B cell (primary cell): ENCODE measurements around the gene STX1B. TPM values are rescaled to one million over a fixed set of nuclear protein-coding genes. Genes with fewer than 3 reads are reported as not detected.

Experiments used
- ATAC-seq: fragments of 200-7000 bp; cut with Tn5 transposase; one replicate; pipeline ENCODE4 v1.10.0; 2021; ENCODE audit warnings: low read depth, mild to moderate bottlenecking, moderate number of reproducible peaks, moderate library complexity
- CTCF ChIA-PET: fragments of 350-600 bp; sonication (Branson Sonifier 250); formaldehyde crosslinking; loops from one replicate; lab custom pipeline; 2021; ENCODE audit warnings: antibody characterized with exemption, inconsistent platforms; lab: Charles Lee
- POLR2A ChIA-PET: fragments of 350-600 bp; sonication (Branson Sonifier 250); formaldehyde crosslinking; loops from one replicate; lab custom pipeline; 2021; ENCODE audit warnings: antibody characterized with exemption; lab: Charles Lee
- DNase-seq: peaks from one replicate; pipeline ENCODE4 v3.0.0; 2013
- H2AFZ ChIP-seq: 2 replicates; pipeline ENCODE4 v1.6.1; 2012; ENCODE audit warnings: mild to moderate bottlenecking, low read depth, low read length; ENCODE audit not compliant: insufficient read depth, poor library complexity, severe bottlenecking
- H3K27ac ChIP-seq, 2 donors: 1 replicate in 1 of 2; 2 replicates in 1 of 2; pipeline ENCODE4 v1.5.1; 2012 to 2013; ENCODE audit warnings: low read length in 2 of 2, mild to moderate bottlenecking in 2 of 2, moderate library complexity in 1 of 2
- H3K27me3 ChIP-seq, 4 experiments: fragments of 200-600 bp in 1 of 4; sonication (generic) in 1 of 4; replicated peaks in 1 of 4; 1 replicate in 2 of 4; 2 replicates in 2 of 4; pipeline versions ENCODE4 v1.6.1 to v1.7.0; 2013 to 2016; ENCODE audit warnings: low read length in 3 of 4, mild to moderate bottlenecking in 2 of 4, mixed read lengths in 1 of 4, moderate library complexity in 1 of 4; ENCODE audit not compliant: insufficient read depth in 4 of 4, control insufficient read depth in 3 of 4; ENCODE audit errors: control extremely low read depth in 1 of 4
- H3K36me3 ChIP-seq, 2 experiments: replicated peaks in 1 of 2; 1 replicate in 1 of 2; 2 replicates in 1 of 2; pipeline versions ENCODE4 v1.6.1 to v1.7.1; 2013; ENCODE audit warnings: low read length in 1 of 2; ENCODE audit not compliant: insufficient read depth in 2 of 2, control insufficient read depth in 1 of 2; ENCODE audit errors: control extremely low read depth in 1 of 2, extremely low read depth in 1 of 2
- H3K4me1 ChIP-seq, 2 donors: fragments of 200-600 bp in 1 of 2; sonication (generic) in 1 of 2; 1 replicate in 1 of 2; 2 replicates in 1 of 2; pipeline versions ENCODE4 v1.5.1 to v1.6.1; 2013 to 2017; ENCODE audit warnings: low read length in 2 of 2; ENCODE audit not compliant: control insufficient read depth in 2 of 2, insufficient read depth in 2 of 2
- H3K4me2 ChIP-seq: replicated peaks from 2 replicates; pipeline ENCODE3; 2012; ENCODE audit warnings: mild to moderate bottlenecking, low read depth, low read length; ENCODE audit not compliant: poor library complexity, severe bottlenecking
- H3K4me3 ChIP-seq, 5 experiments: fragments of 200-600 bp in 1 of 5; sonication (generic) in 1 of 5; 1 replicate in 3 of 5; 2 replicates in 2 of 5; pipeline versions ENCODE4 v1.5.1 to v1.7.0; 2011 to 2016; ENCODE audit warnings: low read length in 4 of 5, mild to moderate bottlenecking in 4 of 5, low read depth in 2 of 5, control low read depth in 1 of 5, moderate library complexity in 1 of 5; ENCODE audit not compliant: insufficient read depth in 1 of 5; ENCODE audit errors: control extremely low read depth in 1 of 5, extremely low read depth in 1 of 5
- H3K79me2 ChIP-seq: fragments of 200-600 bp; sonication (generic); one replicate; pipeline ENCODE4 v1.6.0; 2016; ENCODE audit warnings: low read length; ENCODE audit not compliant: control insufficient read depth, insufficient read depth
- H3K9ac ChIP-seq: fragments of 200-600 bp; sonication (generic); 2 replicates; pipeline ENCODE4 v1.6.1; 2017; ENCODE audit warnings: mild to moderate bottlenecking, low read length, moderate library complexity
- H3K9me3 ChIP-seq, 3 donors: one replicate each; pipeline versions ENCODE4 v1.6.1 to v1.7.1; 2013; ENCODE audit warnings: low read length in 2 of 3; ENCODE audit not compliant: control insufficient read depth in 2 of 3, insufficient read depth in 1 of 3; ENCODE audit errors: control extremely low read depth in 1 of 3
- H4K20me1 ChIP-seq: 2 replicates; pipeline ENCODE4 v1.6.0; 2012; ENCODE audit warnings: mild to moderate bottlenecking, low read length; ENCODE audit not compliant: insufficient read depth, control insufficient read depth, poor library complexity, severe bottlenecking
- H3K27ac Mint-ChIP-seq: one replicate; pipeline ENCODE4 v1.8.0; 2021; ENCODE audit warnings: mixed read lengths
- H3K27me3 Mint-ChIP-seq: one replicate; pipeline ENCODE4 v1.8.0; 2021; ENCODE audit warnings: mixed read lengths
- H3K4me1 Mint-ChIP-seq: one replicate; pipeline ENCODE4 v1.8.0; 2021; ENCODE audit warnings: mixed read lengths
- H3K4me3 Mint-ChIP-seq: one replicate; pipeline ENCODE4 v1.8.0; 2021; ENCODE audit warnings: mixed read lengths
- H3K9me3 Mint-ChIP-seq: one replicate; pipeline ENCODE4 v1.8.0; 2022; ENCODE audit warnings: mixed read lengths; ENCODE audit not compliant: insufficient read depth
- WGBS: methylation state at CpG from one replicate; pipeline ENCODE4 v1.1.5; 2013; ENCODE audit warnings: missing lambda C conversion rate; ENCODE audit not compliant: insufficient coverage; 5-methylcytosine and 5-hydroxymethylcytosine counted together
- intact Hi-C: fragments of 100-400 bp; cut with micrococcal nuclease; formaldehyde crosslinking; loops from one replicate; pipeline ENCODE4 v1.10.0; 2022
- polyA plus RNA-seq: library from polyadenylated mRNA; depleted of rRNA; stranded (reverse); fragments of >200 nt; gene quantifications from 2 replicates; pipeline ENCODE4 v1.2.3, GENCODE V29; 2012
- total RNA-seq, 2 donors: library from RNA; stranded (reverse); fragments of 120-200 nt in 1 of 2; gene quantifications; 1 replicate in 1 of 2; 2 replicates in 1 of 2; pipeline versions ENCODE4 v1.2.3 to v1.2.4, GENCODE V29; 2013 to 2022
- TF ChIP-seq, protein P1 (sequence below): fragments of 200-600 bp; IDR thresholded peaks from one replicate; pipeline ENCODE4 v1.8.0; 2022; ENCODE audit warnings: antibody characterized with exemption, mild to moderate bottlenecking

The STX1B gene
- total and polyA plus RNA-seq, 2 donors (not counting 1 experiment from before 2014, with no cell fraction given): 2.1 to 2.2 TPM

DNA sequence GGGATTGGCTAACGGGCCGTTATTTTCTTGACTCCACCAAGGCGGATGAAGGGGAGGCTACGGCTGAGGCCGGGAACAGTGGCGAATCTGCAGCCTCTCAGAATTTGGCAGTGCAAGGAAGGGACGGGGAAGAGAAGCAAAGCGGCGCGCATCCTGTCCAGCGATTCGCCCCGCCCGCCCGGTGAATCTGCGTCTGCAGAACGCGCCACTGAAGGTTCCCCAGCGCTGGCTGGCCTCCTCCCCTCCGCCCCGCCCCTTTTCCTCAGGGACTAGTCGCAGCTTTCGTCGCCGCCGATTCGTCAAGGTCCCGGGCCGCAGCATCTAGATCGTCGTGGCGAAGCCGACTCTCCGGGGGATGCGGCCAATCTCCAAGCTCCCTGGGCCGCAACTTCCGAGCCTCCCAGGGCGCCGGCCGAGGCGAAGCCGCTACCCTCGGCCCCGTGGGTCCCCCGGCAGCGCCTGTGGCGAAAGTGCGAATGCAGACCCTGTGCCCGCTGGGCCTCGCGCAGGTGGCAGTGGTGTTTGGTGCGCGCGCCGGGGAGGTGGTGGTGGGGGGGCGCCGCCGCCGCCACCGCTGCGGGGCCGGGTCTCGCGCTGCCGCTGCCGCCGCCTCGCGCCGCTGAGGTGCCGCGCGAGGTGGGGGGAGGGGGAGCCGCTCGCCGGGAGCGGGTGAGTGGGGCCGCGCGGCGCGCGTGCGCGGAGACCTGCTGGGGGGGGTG is 52.8 kb downstream of the STX1B start, which contains the start of gene SETD1A:
TSS of gene SETD1A (plus strand) at position 299 of the 719 bp plus-strand sequence. CDS start 978 bp downstream, outside the sequence.
- intact Hi-C loops: loop anchor here (1.0 kb wide), 8 partner anchors 8 to 502 kb away; partner anchors contain the start of genes ARMC5, FBXL19, ORAI3 and STX4
- Histone ChIP-seq H3K27ac (peak within 1 kb of the TSS; percentile 92 to 96), H3K79me2 (peaks cover 41% of the 10 kb centered on the region), H3K4me2 (peak within 1 kb of the TSS; percentile 91), H2AFZ (peak within 1 kb of the TSS; percentile 98), H3K36me3 (peaks cover 9 to 34% of the 10 kb centered on the region in 2 experiments), H3K9ac (peak within 1 kb of the TSS; percentile 98), H3K4me3 (peak within 1 kb of the TSS; percentile 85 to 99 (median 95)), H4K20me1 (peaks cover 30% of the 10 kb centered on the region), H3K27me3 (no peaks in the 10 kb centered on the region), H3K4me1 (peaks cover 15 to 25% of the 10 kb centered on the region in 2 donors), H3K9me3 (peaks cover 0 to 4% (median 0%) of the 10 kb centered on the region in 3 donors)
- under 1% methylated on average over 84 of the region's 85 CpGs for WGBS
- H3K4me1 Mint-ChIP-seq: peaks cover 40% of the 10 kb centered on the region
- ATAC-seq (peak; percentile 83), DNase-seq (peak; percentile 99)
- TF ChIP-seq, protein P1, sequence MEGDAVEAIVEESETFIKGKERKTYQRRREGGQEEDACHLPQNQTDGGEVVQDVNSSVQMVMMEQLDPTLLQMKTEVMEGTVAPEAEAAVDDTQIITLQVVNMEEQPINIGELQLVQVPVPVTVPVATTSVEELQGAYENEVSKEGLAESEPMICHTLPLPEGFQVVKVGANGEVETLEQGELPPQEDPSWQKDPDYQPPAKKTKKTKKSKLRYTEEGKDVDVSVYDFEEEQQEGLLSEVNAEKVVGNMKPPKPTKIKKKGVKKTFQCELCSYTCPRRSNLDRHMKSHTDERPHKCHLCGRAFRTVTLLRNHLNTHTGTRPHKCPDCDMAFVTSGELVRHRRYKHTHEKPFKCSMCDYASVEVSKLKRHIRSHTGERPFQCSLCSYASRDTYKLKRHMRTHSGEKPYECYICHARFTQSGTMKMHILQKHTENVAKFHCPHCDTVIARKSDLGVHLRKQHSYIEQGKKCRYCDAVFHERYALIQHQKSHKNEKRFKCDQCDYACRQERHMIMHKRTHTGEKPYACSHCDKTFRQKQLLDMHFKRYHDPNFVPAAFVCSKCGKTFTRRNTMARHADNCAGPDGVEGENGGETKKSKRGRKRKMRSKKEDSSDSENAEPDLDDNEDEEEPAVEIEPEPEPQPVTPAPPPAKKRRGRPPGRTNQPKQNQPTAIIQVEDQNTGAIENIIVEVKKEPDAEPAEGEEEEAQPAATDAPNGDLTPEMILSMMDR: no peak
- no peaks in the 10 kb centered on the region for H3K9me3 Mint-ChIP-seq
- POLR2A ChIA-PET: interaction anchor here (0.7 to 1.1 kb wide), 3 partner anchors 16 to 116 kb away, joined by 3 to 6 read pairs (median 5); partner anchors contain the start of genes ZNF646 and ZNF668
- peak within 1 kb of the TSS; percentile 99 for H3K27ac Mint-ChIP-seq
- CTCF ChIA-PET: interaction anchor here (1.8 kb wide), 1 partner anchor 112 kb away, joined by 5 read pairs; no protein-coding TSS in a partner anchor
- peak within 1 kb of the TSS; percentile 97 for H3K4me3 Mint-ChIP-seq
- H3K27me3 Mint-ChIP-seq: no peaks in the 10 kb centered on the region
